ENCODE results near the gene OPCML.

The OPCML gene

DNA sequence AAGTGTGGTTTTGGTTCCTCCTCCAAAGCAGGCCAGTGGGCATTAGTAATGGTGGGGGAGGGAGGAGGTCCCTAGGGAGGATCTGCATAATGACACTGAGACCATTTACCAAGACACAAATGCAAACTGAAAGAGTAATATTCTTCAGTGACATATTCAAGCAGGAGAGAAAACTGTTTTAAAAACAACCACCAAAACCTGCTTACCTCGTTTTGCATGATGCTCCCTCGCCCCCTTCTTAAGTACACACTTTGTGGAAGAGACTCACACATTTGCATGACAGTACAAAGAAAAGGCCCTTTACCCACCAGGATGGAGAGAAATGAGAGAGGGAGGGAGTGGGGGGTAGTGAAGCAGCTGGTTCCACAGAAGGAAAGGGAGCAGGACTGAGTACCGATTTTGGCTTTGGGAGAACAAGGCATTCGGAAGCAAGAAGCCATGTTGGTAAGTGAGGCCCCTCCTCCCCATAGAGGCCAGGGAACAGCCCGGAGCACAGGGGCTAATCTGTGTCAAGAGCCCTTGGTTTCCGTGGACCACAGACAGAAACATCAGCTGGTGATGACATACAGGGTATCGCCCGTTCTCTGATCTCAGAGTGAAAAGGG lies 13.0 kb upstream of the OPCML start:
- no peak for TF ChIP-seq CTCF (conservative IDR thresholded peaks at IDR 0.05; ENCODE audit: low read length)
- DNase-seq (ENCODE audit: low read depth), result no peak
- H3K4me3 ChIP-seq (ENCODE audit: low read length), result no peak overlapping the region

DNA sequence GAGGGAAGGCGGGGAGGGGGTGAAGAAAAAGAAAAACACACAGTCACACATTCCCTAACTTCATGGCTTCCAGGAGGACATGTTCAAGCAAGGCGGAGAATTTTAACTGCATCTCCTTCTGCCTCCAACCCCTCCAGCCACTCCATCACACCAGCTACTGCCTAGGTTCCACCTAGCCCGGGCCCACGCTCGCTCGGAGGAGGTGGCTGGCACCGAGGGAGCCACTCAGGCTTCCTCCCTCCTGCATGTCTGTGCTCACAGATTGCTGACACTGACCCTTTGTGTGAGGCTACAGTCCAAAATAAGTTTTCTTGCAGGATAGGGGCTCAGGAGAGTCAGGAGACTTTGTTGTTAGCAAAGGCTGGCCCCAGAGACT lies 9.4 kb upstream of the OPCML start:
- H3K4me3 ChIP-seq (ENCODE audit: low read length), result no peak overlapping the region
- no peak for DNase-seq (ENCODE audit: low read depth)
- TF ChIP-seq CTCF (conservative IDR thresholded peaks at IDR 0.05; ENCODE audit: low read length), result no peak

GRCh38 chr11:133541021-133541719 lies 8.9 kb upstream of the OPCML start:
- no peak for DNase-seq (ENCODE audit: low read depth)
- no peak overlapping the region for H3K4me3 ChIP-seq (ENCODE audit: low read length)
- no peak for TF ChIP-seq CTCF (conservative IDR thresholded peaks at IDR 0.05; ENCODE audit: low read length)

GRCh38 chr11:133536198-133536597 lies 3.9 kb upstream of the OPCML start:
- no peak for DNase-seq (ENCODE audit: low read depth)
- no peak for TF ChIP-seq CTCF (conservative IDR thresholded peaks at IDR 0.05; ENCODE audit: low read length)
- H3K4me3 ChIP-seq (ENCODE audit: low read length), result no peak overlapping the region

- DNase-seq (ENCODE audit: low read depth), result no peak
- H3K4me3 ChIP-seq (ENCODE audit: low read length), result no peak overlapping the region
- no peak for TF ChIP-seq CTCF (conservative IDR thresholded peaks at IDR 0.05; ENCODE audit: low read length)
Measured at GRCh38 chr11:133533205-133533604, 904 bp upstream of the OPCML start.

- H3K4me3 ChIP-seq (ENCODE audit: low read length), result no peak overlapping the region
- TF ChIP-seq CTCF (conservative IDR thresholded peaks at IDR 0.05; ENCODE audit: low read length), result no peak
- no peak for DNase-seq (ENCODE audit: low read depth)
Measured at GRCh38 chr11:133531458-133531857, 843 bp downstream of the OPCML start.

DNA sequence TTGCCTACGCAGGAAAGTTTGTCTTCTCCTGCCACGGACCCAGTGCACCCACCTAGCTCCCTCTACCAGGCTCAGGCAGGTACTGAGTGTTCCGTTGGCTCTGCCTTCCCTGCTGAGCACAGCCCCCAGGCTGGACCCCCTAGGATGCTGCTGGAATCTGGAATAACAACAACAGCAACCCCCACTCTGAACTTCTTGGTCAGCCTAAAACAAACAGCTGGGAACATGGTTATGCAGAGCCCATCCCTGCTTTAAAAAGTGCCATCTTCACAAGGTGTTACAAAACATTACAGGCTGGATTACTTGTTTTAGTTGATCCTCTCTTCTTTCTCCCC lies 1.8 kb downstream of the OPCML start:
- no peak for TF ChIP-seq CTCF (conservative IDR thresholded peaks at IDR 0.05; ENCODE audit: low read length)
- H3K4me3 ChIP-seq (ENCODE audit: low read length), result no peak overlapping the region
- DNase-seq (ENCODE audit: low read depth), result no peak

All from AG10803 (cell line).